ENCODE results near the gene CDC42SE2. TPM values are rescaled to one million over a fixed set of nuclear protein-coding genes. Genes with fewer than 3 reads are reported as not detected.
"Not testable (repeated sequence)": the region's sequence is repeated elsewhere in the genome, so short reads cannot be mapped to it uniquely, and the experiment has no call there.

Gene CDC42SE2
- polyA plus RNA-seq, 1 donor from 2014 or later = 48.2 TPM

DNA sequence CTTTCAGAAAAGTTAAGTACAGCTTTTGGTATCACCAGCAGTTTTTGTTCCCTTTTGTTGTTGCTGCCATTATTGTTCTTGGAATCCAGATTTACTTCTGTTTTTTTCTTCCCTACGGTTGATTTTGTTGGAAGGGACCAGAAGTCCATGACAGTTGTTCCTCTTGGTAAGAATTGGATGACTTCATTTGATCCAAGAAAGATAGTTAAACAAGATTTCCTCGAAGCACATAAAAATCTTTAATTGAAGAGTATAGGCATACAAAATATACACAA lies 65.4 kb downstream of the CDC42SE2 start:
- H3K9me2 ChIP-seq (ENCODE audit: insufficient read depth, low read length) = no peaks in the 10 kb centered on the region
- H3F3A ChIP-seq (ENCODE audit: insufficient read depth, low read length, poor library complexity, severe bottlenecking) = no peaks in the 10 kb centered on the region
- H2AFZ ChIP-seq (ENCODE audit: low read depth, low read length) = no peak overlapping the region
- no peaks in the 10 kb centered on the region for H3K27me3 ChIP-seq (ENCODE audit: insufficient read depth, low read depth, low read length)
- no peak overlapping the region for H3K9ac ChIP-seq (ENCODE audit: low read length)
- peaks cover 4% of the 10 kb centered on the region for H3K36me3 ChIP-seq (ENCODE audit: insufficient read depth, low read length)
- no peak overlapping the region for H3K27ac ChIP-seq (ENCODE audit: low read length)
- H3K4me2 ChIP-seq (ENCODE audit: low read length) = no peak overlapping the region
- H3K79me2 ChIP-seq (replicated peaks; ENCODE audit: insufficient read depth, low read length) = peaks cover 39% of the 10 kb centered on the region
- H3K4me3 ChIP-seq (ENCODE audit: low read length) = no peak overlapping the region
- H3K9me3 ChIP-seq (ENCODE audit: low read length) = no peaks in the 10 kb centered on the region
- no peaks in the 10 kb centered on the region for H4K20me1 ChIP-seq (ENCODE audit: insufficient read depth)
- TF ChIP-seq, protein P1, sequence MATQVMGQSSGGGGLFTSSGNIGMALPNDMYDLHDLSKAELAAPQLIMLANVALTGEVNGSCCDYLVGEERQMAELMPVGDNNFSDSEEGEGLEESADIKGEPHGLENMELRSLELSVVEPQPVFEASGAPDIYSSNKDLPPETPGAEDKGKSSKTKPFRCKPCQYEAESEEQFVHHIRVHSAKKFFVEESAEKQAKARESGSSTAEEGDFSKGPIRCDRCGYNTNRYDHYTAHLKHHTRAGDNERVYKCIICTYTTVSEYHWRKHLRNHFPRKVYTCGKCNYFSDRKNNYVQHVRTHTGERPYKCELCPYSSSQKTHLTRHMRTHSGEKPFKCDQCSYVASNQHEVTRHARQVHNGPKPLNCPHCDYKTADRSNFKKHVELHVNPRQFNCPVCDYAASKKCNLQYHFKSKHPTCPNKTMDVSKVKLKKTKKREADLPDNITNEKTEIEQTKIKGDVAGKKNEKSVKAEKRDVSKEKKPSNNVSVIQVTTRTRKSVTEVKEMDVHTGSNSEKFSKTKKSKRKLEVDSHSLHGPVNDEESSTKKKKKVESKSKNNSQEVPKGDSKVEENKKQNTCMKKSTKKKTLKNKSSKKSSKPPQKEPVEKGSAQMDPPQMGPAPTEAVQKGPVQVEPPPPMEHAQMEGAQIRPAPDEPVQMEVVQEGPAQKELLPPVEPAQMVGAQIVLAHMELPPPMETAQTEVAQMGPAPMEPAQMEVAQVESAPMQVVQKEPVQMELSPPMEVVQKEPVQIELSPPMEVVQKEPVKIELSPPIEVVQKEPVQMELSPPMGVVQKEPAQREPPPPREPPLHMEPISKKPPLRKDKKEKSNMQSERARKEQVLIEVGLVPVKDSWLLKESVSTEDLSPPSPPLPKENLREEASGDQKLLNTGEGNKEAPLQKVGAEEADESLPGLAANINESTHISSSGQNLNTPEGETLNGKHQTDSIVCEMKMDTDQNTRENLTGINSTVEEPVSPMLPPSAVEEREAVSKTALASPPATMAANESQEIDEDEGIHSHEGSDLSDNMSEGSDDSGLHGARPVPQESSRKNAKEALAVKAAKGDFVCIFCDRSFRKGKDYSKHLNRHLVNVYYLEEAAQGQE (IDR thresholded peaks at IDR 0.05; ENCODE audit: borderline replicate concordance) = no peak
- TF ChIP-seq EP300 (conservative IDR thresholded peaks at IDR 0.05; ENCODE audit: poor library complexity, severe bottlenecking) (no peak), TAF1 (IDR thresholded peaks at IDR 0.05; ENCODE audit: low read depth) (no peak), SMC3 (conservative IDR thresholded peaks at IDR 0.05; ENCODE audit: poor library complexity) (no peak)
- TF ChIP-seq, protein P2, sequence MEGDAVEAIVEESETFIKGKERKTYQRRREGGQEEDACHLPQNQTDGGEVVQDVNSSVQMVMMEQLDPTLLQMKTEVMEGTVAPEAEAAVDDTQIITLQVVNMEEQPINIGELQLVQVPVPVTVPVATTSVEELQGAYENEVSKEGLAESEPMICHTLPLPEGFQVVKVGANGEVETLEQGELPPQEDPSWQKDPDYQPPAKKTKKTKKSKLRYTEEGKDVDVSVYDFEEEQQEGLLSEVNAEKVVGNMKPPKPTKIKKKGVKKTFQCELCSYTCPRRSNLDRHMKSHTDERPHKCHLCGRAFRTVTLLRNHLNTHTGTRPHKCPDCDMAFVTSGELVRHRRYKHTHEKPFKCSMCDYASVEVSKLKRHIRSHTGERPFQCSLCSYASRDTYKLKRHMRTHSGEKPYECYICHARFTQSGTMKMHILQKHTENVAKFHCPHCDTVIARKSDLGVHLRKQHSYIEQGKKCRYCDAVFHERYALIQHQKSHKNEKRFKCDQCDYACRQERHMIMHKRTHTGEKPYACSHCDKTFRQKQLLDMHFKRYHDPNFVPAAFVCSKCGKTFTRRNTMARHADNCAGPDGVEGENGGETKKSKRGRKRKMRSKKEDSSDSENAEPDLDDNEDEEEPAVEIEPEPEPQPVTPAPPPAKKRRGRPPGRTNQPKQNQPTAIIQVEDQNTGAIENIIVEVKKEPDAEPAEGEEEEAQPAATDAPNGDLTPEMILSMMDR (IDR thresholded peaks at IDR 0.05; ENCODE audit: poor library complexity, severe bottlenecking) = no peak

DNA sequence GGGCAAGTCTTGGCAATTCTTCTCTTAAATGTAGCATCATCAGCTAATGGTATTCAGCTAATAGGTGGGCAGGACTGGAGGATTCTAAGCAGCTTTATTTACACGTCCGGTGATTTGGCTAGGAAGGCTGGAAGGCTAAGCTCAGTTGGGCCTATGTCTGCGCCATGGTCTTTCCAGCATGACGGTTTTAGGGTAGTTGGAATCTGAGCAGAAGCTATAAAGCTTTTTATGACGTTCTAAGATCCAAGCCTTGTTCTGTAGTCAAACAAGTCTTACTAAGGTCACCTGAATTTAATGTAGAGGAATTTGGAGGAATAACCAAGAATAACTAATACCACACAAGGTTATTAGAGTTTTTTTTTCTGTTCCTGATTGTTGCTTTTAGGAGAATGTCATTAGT lies 66.2 kb downstream of the CDC42SE2 start:
- H3K36me3 ChIP-seq (ENCODE audit: insufficient read depth, low read length) = peaks cover 4% of the 10 kb centered on the region
- peaks cover 30% of the 10 kb centered on the region for H3K79me2 ChIP-seq (replicated peaks; ENCODE audit: insufficient read depth, low read length)
- H2AFZ ChIP-seq (ENCODE audit: low read depth, low read length) = no peak overlapping the region
- no peak overlapping the region for H3K4me2 ChIP-seq (ENCODE audit: low read length)
- H3K9me3 ChIP-seq (ENCODE audit: low read length) = no peaks in the 10 kb centered on the region
- TF ChIP-seq RAD21 (conservative IDR thresholded peaks at IDR 0.05) (no peak), TAF1 (IDR thresholded peaks at IDR 0.05; ENCODE audit: low read depth) (no peak), EP300 (conservative IDR thresholded peaks at IDR 0.05; ENCODE audit: poor library complexity, severe bottlenecking) (no peak), EZH2 (IDR thresholded peaks at IDR 0.05; ENCODE audit: borderline replicate concordance, insufficient read depth, low read length, poor library complexity, severe bottlenecking) (no peak), MXI1 (conservative IDR thresholded peaks at IDR 0.05; ENCODE audit: poor library complexity, severe bottlenecking) (no peak), SMC3 (conservative IDR thresholded peaks at IDR 0.05; ENCODE audit: poor library complexity) (no peak), POLR2AphosphoS5 (IDR thresholded peaks at IDR 0.05) (no peak)
- TF ChIP-seq, protein P2 (IDR thresholded peaks at IDR 0.05; ENCODE audit: poor library complexity, severe bottlenecking) = no peak
- TF ChIP-seq, protein P1 (IDR thresholded peaks at IDR 0.05; ENCODE audit: borderline replicate concordance) = no peak
- no peak overlapping the region for H3K27ac ChIP-seq (ENCODE audit: low read length)
- H3F3A ChIP-seq (ENCODE audit: insufficient read depth, low read length, poor library complexity, severe bottlenecking) = no peaks in the 10 kb centered on the region
- no peaks in the 10 kb centered on the region for H3K27me3 ChIP-seq (ENCODE audit: insufficient read depth, low read depth, low read length)
- no peak overlapping the region for H3K9ac ChIP-seq (ENCODE audit: low read length)
- no peak overlapping the region for H3K4me3 ChIP-seq (ENCODE audit: low read length)
- H4K20me1 ChIP-seq (ENCODE audit: insufficient read depth) = no peaks in the 10 kb centered on the region
- no peaks in the 10 kb centered on the region for H3K9me2 ChIP-seq (ENCODE audit: insufficient read depth, low read length)

DNA sequence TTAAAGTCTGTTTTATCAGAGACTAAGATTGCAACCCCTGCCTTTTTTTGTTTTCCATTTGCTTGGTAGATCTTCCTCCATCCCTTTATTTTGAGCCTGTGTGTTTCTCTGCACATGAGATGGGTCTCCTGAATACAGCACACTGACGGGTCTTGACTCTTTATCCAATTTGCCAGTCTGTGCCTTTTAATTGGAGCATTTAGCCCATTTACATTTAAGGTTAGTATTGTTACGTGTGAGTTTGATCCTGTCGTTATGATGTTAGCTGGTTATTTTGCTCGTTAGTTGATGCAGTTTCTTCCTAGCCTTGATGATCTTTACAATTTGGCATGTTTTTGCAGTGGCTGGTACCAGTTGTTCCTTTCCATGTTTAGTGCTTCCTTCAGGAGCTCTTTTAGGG lies 71.9 kb downstream of the CDC42SE2 start:
- H3F3A ChIP-seq (ENCODE audit: insufficient read depth, low read length, poor library complexity, severe bottlenecking); H3K4me2 ChIP-seq (ENCODE audit: low read length); H3K27me3 ChIP-seq (ENCODE audit: insufficient read depth, low read depth, low read length); H4K20me1 ChIP-seq (ENCODE audit: insufficient read depth); H3K9ac ChIP-seq (ENCODE audit: low read length); H3K9me3 ChIP-seq (ENCODE audit: low read length); H3K4me3 ChIP-seq (ENCODE audit: low read length); H2AFZ ChIP-seq (ENCODE audit: low read depth, low read length); H3K27ac ChIP-seq (ENCODE audit: low read length); H3K36me3 ChIP-seq (ENCODE audit: insufficient read depth, low read length); H3K9me2 ChIP-seq (ENCODE audit: insufficient read depth, low read length): not testable (repeated sequence)
- H3K79me2 ChIP-seq (replicated peaks; ENCODE audit: insufficient read depth, low read length) = peaks cover 13% of the 10 kb centered on the region

All from neural cell (in vitro differentiated cells).